ENCODE results near the gene PFN2. TPM values are rescaled to one million over a fixed set of nuclear protein-coding genes. Genes with fewer than 3 reads are reported as not detected.

PFN2 gene
- total RNA-seq, 1 experiment from 2014 or later, result 402 TPM

DNA sequence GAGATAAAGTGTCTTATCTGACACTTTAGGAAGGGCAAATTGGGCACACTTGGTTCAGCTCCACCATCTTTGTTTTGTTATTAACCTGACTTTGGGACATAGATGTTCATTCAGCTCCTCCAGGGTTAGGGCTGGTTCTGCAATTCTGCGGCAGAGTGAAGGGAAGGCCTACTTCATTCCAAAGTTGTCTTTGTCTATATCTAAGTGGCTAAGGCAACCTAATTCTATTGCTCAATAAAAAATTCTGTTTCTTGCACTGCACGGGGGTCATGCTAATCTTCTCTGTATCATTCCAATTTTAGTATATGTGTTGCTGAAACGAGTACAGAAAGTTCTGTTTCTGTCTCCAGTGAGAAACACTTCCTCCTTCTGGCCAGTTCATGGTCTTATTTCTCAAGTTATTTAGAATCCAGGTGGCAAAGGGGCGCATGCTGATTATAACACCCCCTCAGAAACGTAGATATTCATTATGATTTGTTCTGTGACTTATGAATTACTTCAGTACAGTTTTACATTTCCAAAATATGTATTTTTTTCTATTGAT, 53.5 kb downstream of the PFN2 start:
- no peaks in the 10 kb centered on the region for H3K27me3 ChIP-seq
- no peaks in the 10 kb centered on the region for H3K36me3 ChIP-seq
- no peaks in the 10 kb centered on the region for H3K9me3 ChIP-seq (replicated peaks)
- no peak for DNase-seq
- no peaks in the 10 kb centered on the region for H3K4me1 ChIP-seq
- H3K4me3 ChIP-seq, result no peak overlapping the region
- no peak overlapping the region for H3K27ac ChIP-seq

Other genes with a start within 250 kb of the PFN2 start
- 50.6 and 58.1 TPM in 2 replicates for gene COMMD2, start 218.4 kb downstream of the PFN2 start, total RNA-seq (2014; rRNA removed; shearing (Covaris generic))
- gene ANKUB1, start 178.3 kb downstream of the PFN2 start, total RNA-seq (2014; rRNA removed; shearing (Covaris generic)), result not detected in 2 replicates
- gene RNF13, start 157.7 kb downstream of the PFN2 start, total RNA-seq (2014; rRNA removed; shearing (Covaris generic)), result 22.6 and 24.1 TPM in 2 replicates

All from SJCRH30 (cell line).